GM12878 (cell line): Measurements from ENCODE around the gene CAV1. TPM values are rescaled to one million over a fixed set of nuclear protein-coding genes. Genes with fewer than 3 reads are reported as not detected.

Source experiments
- ATAC-seq: fragments of 200-7000 bp; cut with Tn5 transposase; 3 replicates; pipeline ENCODE4 v1.9.1; 2020; ENCODE audit warnings: mild to moderate bottlenecking, moderate library complexity
- BruUV-seq: library from RNA; stranded (reverse); fragments of 400-500 nt; replicated peaks from 2 replicates; lab custom pipeline; 2021; lab: Mats Ljungman, UMichigan
- CTCF ChIA-PET: fragments of 300-600 bp; sonication (Branson Sonifier 250); formaldehyde crosslinking; extraction: SDS; loops from one replicate; lab custom pipeline; 2021; ENCODE audit warnings: inconsistent platforms; lab: Yijun Ruan, JAX
- POLR2A ChIA-PET: fragments of 350-600 bp; formaldehyde crosslinking; extraction: SDS; loops from one replicate; lab custom pipeline; 2021; ENCODE audit warnings: inconsistent platforms; lab: Charles Lee
- RAD21 ChIA-PET: fragments of 300-600 bp; sonication (Branson Sonifier 250); formaldehyde crosslinking; loops from one replicate; lab custom pipeline; 2023; ENCODE audit warnings: antibody characterized with exemption; ENCODE audit not compliant: unreplicated experiment; lab: Charles Lee
- SMC1A ChIA-PET: fragments of 300-600 bp; sonication (Branson Sonifier 250); formaldehyde crosslinking; loops from one replicate; lab custom pipeline; 2023; ENCODE audit not compliant: unreplicated experiment, uncharacterized antibody; lab: Charles Lee
- DNase-seq: peaks from one replicate; pipeline ENCODE4 v3.0.0-alpha.2; 2011; ENCODE audit warnings: low read depth, low spot score
- FAIRE-seq: peaks from 3 replicates; lab custom pipeline; 2011; peaks lifted over from hg19 to GRCh38; lab: Jason Lieb, UNC
- H2AFZ ChIP-seq: 2 replicates; pipeline ENCODE4 v1.6.0; 2011; ENCODE audit warnings: low read depth, low read length, control low read depth; ENCODE audit not compliant: control insufficient read depth
- H3K27ac ChIP-seq: 2 replicates; pipeline ENCODE4 v1.5.1; 2011; ENCODE audit warnings: control low read depth; ENCODE audit not compliant: control insufficient read depth, insufficient read depth
- H3K27me3 ChIP-seq, 2 experiments: replicated peaks in 1 of 2; 2 replicates each; pipeline versions ENCODE4 v1.6.0 to v1.6.1; 2011; ENCODE audit warnings: low read length in 1 of 2; ENCODE audit not compliant: control insufficient read depth in 2 of 2, insufficient read depth in 2 of 2
- H3K36me3 ChIP-seq, 2 experiments: 2 replicates each; pipeline ENCODE4 v1.5.1; 2011; ENCODE audit warnings: low read length in 1 of 2; ENCODE audit not compliant: control insufficient read depth in 2 of 2, insufficient read depth in 2 of 2
- H3K4me1 ChIP-seq: 2 replicates; pipeline ENCODE4 v1.6.1; 2011; ENCODE audit warnings: mild to moderate bottlenecking, low read length, moderate library complexity, mixed read lengths; ENCODE audit not compliant: control insufficient read depth, insufficient read depth
- H3K4me2 ChIP-seq: 2 replicates; pipeline ENCODE4 v1.6.0; 2011; ENCODE audit warnings: control low read depth; ENCODE audit not compliant: control insufficient read depth, insufficient read depth
- H3K4me3 ChIP-seq: fragments of 200-600 bp; sonication (generic); 2 replicates; pipeline ENCODE4 v1.5.1; 2016
- H3K79me2 ChIP-seq: 2 replicates; pipeline ENCODE4 v1.6.0; 2011; ENCODE audit warnings: low read length; ENCODE audit not compliant: control insufficient read depth, insufficient read depth
- H3K9ac ChIP-seq: 2 replicates; pipeline ENCODE4 v1.8.0; 2011; ENCODE audit warnings: low read length, control low read depth, mixed read lengths; ENCODE audit not compliant: control insufficient read depth, insufficient read depth
- H3K9me3 ChIP-seq: replicated peaks from 3 replicates; pipeline ENCODE4 v1.5.1; 2011; ENCODE audit warnings: mild to moderate bottlenecking, low read length; ENCODE audit not compliant: control insufficient read depth, insufficient read depth
- H4K20me1 ChIP-seq: 2 replicates; pipeline ENCODE4 v1.6.0; 2011; ENCODE audit not compliant: control insufficient read depth, insufficient read depth
- DPF2 ChIP-seq: fragments of 450-650 bp; IDR thresholded peaks from 2 replicates; pipeline ENCODE4 v1.6.1; 2017; ENCODE audit warnings: mild to moderate bottlenecking
- FOXM1 ChIP-seq: IDR thresholded peaks from 2 replicates; pipeline ENCODE4 v1.6.1; 2012; ENCODE audit warnings: low read depth, mild to moderate bottlenecking, inconsistent platforms, low read length, moderate library complexity
- IKZF1 ChIP-seq: fragments of 450-650 bp; conservative IDR thresholded peaks from 2 replicates; pipeline ENCODE4 v1.6.1; 2017; ENCODE audit warnings: antibody characterized with exemption, mild to moderate bottlenecking
- NRF1 ChIP-seq: conservative IDR thresholded peaks from 2 replicates; pipeline ENCODE4 v1.6.1; 2011; ENCODE audit warnings: mild to moderate bottlenecking, low read depth, low read length, improper control_type of control experiment
- SMAD1 ChIP-seq: fragments of 450-650 bp; IDR thresholded peaks from 2 replicates; pipeline ENCODE4 v1.6.1; 2018; ENCODE audit warnings: mild to moderate bottlenecking, low read depth; ENCODE audit not compliant: partially characterized antibody
- SMC3 ChIP-seq: IDR thresholded peaks from 2 replicates; pipeline ENCODE4 v1.6.1; 2011; ENCODE audit warnings: low read length, improper control_type of control experiment, borderline replicate concordance
- WRNIP1 ChIP-seq: IDR thresholded peaks from 2 replicates; pipeline ENCODE4 v1.6.1; 2011; ENCODE audit warnings: low read depth, low read length, improper control_type of control experiment, borderline replicate concordance
- YY1 ChIP-seq: IDR thresholded peaks from 2 replicates; pipeline ENCODE4 v1.6.1; 2011; ENCODE audit warnings: low read depth, mild to moderate bottlenecking, low read length
- ZBED1 ChIP-seq: IDR thresholded peaks from 2 replicates; pipeline ENCODE4 v1.6.1; 2016; ENCODE audit warnings: borderline replicate concordance
- WGBS: methylation state at CpG from one replicate; pipeline ENCODE4 v1.1.6; 2016; ENCODE audit warnings: low lambda C conversion rate; ENCODE audit not compliant: insufficient replicate concordance, insufficient coverage; ENCODE audit errors: missing lambda C conversion rate; 5-methylcytosine and 5-hydroxymethylcytosine counted together
- in situ Hi-C: fragments of 300-500 bp; cut with MboI; formaldehyde crosslinking; loops from 9 replicates; pipeline ENCODE4 v1.14.3; 2018; ENCODE audit warnings: mixed read lengths
- intact Hi-C: fragments of 100-400 bp; cut with micrococcal nuclease; formaldehyde crosslinking; loops from one replicate; pipeline ENCODE4 v1.14.2; 2022; ENCODE audit not compliant: unreplicated experiment
- polyA plus RNA-seq, 11 experiments: library from polyadenylated mRNA; depleted of rRNA in 4 of 11; unstranded in 6 of 11; stranded (reverse) in 5 of 11; fragments of >200 nt; fragmentation: Nextera tagmentation in 4 of 11; fragmentation: Illumina TruSeq in 1 of 11; extraction: Ambion mirVana in 4 of 11; extraction: Trizol in 1 of 11; gene quantifications; 1 replicate in 1 of 11; 2 replicates in 10 of 11; pipeline versions ENCODE4 v1.2.1 to v1.2.3, GENCODE V29; 2011 to 2016; ENCODE audit warnings: inconsistent platforms in 2 of 11, missing spikeins in 2 of 11, low read depth in 1 of 11
- total RNA-seq, 4 experiments: library from RNA; depleted of rRNA in 3 of 4; stranded (reverse); fragments of >200 nt in 3 of 4; fragmentation: Illumina TruSeq in 1 of 4; extraction: Trizol in 1 of 4; gene quantifications; 2 replicates each; pipeline versions ENCODE4 v1.2.1 to v1.2.3, GENCODE V29; 2013 to 2021
- TF ChIP-seq, protein P1 (sequence below): IDR thresholded peaks from 2 replicates; pipeline ENCODE4 v1.6.1; 2012; ENCODE audit warnings: low read length, inconsistent platforms
- TF ChIP-seq, protein P2 (sequence below): fragments of 450-650 bp; IDR thresholded peaks from 2 replicates; pipeline ENCODE4 v1.6.1; 2017; ENCODE audit warnings: antibody characterized with exemption, mild to moderate bottlenecking, moderate library complexity

Gene CAV1
- total and polyA plus RNA-seq, 10 of the 15 experiments (the other 5 are each of a cell fraction or from before 2014, with no cell fraction given), result 0.45 to 26.5 (median 2.0) TPM

DNA sequence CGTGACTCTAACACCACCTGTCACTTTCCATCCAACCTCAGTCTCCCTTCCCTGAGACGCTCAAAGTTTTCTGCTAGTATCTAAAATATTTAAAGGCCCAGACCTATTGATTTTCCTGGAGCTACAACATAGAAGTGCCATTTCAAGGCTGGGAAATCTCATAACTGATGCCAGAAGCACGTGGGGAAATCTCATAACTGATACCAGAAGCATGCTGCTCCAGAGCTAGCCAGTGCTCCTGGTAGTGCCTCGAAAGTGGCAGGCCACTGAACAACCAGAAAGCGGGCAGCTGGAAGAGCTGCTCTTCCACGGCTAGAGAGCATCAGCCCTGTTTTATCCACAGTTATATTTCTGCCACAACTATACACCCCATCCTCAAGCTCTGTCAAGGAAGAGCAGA, 72.5 kb downstream of the CAV1 start:
- peaks cover under 1 to 5% of the 10 kb centered on the region in 2 experiments; a peak in 3 of 4 replicates for H3K27me3 ChIP-seq
- H3K9ac ChIP-seq, result no peak overlapping the region
- no peak overlapping the region for H3K4me3 ChIP-seq
- SMC1A ChIA-PET, result interaction anchor here (0.8 kb wide), 1 partner anchor 27 kb away, joined by 3 read pairs; no protein-coding TSS in a partner anchor
- H2AFZ ChIP-seq, result no peak overlapping the region
- no peak overlapping the region for H3K4me2 ChIP-seq
- intact Hi-C loops (no loop called here), in situ Hi-C loops (loop anchor here (5.0 to 10.0 kb wide), 2 partner anchors 215 to 423 kb away; no protein-coding TSS in a partner anchor)
- TF ChIP-seq FOXM1, result no peak
- TF ChIP-seq IKZF1, result no peak
- no peak for TF ChIP-seq SMAD1
- no peak for TF ChIP-seq DPF2
- TF ChIP-seq, protein P1, sequence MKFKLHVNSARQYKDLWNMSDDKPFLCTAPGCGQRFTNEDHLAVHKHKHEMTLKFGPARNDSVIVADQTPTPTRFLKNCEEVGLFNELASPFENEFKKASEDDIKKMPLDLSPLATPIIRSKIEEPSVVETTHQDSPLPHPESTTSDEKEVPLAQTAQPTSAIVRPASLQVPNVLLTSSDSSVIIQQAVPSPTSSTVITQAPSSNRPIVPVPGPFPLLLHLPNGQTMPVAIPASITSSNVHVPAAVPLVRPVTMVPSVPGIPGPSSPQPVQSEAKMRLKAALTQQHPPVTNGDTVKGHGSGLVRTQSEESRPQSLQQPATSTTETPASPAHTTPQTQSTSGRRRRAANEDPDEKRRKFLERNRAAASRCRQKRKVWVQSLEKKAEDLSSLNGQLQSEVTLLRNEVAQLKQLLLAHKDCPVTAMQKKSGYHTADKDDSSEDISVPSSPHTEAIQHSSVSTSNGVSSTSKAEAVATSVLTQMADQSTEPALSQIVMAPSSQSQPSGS, result no peak
- no peaks in the 10 kb centered on the region for H4K20me1 ChIP-seq
- FAIRE-seq (no peak), ATAC-seq (no peak), DNase-seq (no peak)
- CTCF ChIA-PET, result interaction anchor here (0.8 to 1.6 kb wide), 4 partner anchors 26 to 206 kb away, joined by 3 read pairs; no protein-coding TSS in a partner anchor
- POLR2A ChIA-PET, result no interaction called here
- H3K36me3 ChIP-seq, result no peaks in the 10 kb centered on the region
- no peaks in the 10 kb centered on the region for H3K4me1 ChIP-seq
- no peaks in the 10 kb centered on the region for H3K9me3 ChIP-seq
- no TSS peak for BruUV-seq
- RAD21 ChIA-PET, result no interaction called here
- 37% methylated on average over 6 of the region's 6 CpGs for WGBS
- H3K79me2 ChIP-seq, result no peaks in the 10 kb centered on the region
- no peak overlapping the region for H3K27ac ChIP-seq

DNA sequence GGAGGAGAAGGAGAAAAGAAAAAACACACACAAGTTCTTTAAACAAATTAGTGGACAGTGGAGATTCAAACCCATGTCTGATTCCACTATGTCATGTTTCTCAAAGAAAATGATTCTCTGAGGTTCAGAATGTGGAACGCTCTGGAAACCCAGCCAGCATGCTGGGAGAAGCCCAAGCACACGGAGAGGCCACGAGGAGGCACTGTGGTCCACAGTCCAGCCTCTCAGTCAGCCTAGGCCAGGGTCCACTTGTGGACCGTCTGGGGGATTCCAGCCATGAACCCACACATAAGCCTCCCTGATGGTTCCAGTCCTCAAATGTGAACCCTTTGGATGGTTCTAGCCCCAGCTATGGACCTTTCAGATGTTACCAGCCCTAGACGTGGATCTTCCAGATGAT, 73.4 kb downstream of the CAV1 start:
- no peak overlapping the region for H3K4me3 ChIP-seq
- no peak overlapping the region for H2AFZ ChIP-seq
- H3K27me3 ChIP-seq, result peaks cover 0 to 5% of the 10 kb centered on the region in 2 experiments; a peak in 1 of 4 replicates
- no peak overlapping the region for H3K4me2 ChIP-seq
- in situ Hi-C loops (loop anchor here (5.0 to 10.0 kb wide), 2 partner anchors 214 to 423 kb away; no protein-coding TSS in a partner anchor), intact Hi-C loops (no loop called here)
- H3K27ac ChIP-seq, result no peak overlapping the region
- no peaks in the 10 kb centered on the region for H4K20me1 ChIP-seq
- no peak overlapping the region for H3K9ac ChIP-seq
- no TSS peak for BruUV-seq
- FAIRE-seq, result no peak
- ChIA-PET CTCF (interaction anchor here (0.9 to 1.0 kb wide), 2 partner anchors 51 to 206 kb away, joined by 3 read pairs; no protein-coding TSS in a partner anchor), POLR2A (no interaction called here), SMC1A (no interaction called here), RAD21 (no interaction called here)
- no peaks in the 10 kb centered on the region for H3K4me1 ChIP-seq
- ATAC-seq, result peak; percentile 76
- H3K36me3 ChIP-seq, result no peaks in the 10 kb centered on the region
- H3K9me3 ChIP-seq, result no peaks in the 10 kb centered on the region
- WGBS, result 56% methylated on average over 5 of the region's 5 CpGs
- H3K79me2 ChIP-seq, result no peaks in the 10 kb centered on the region
- no peak for DNase-seq
- TF ChIP-seq YY1 (no peak), IKZF1 (no peak), SMC3 (peak; percentile 35; the same call in 1 of the 2 replicates), ZBED1 (no peak), NRF1 (no peak), WRNIP1 (no peak)
- TF ChIP-seq, protein P2, sequence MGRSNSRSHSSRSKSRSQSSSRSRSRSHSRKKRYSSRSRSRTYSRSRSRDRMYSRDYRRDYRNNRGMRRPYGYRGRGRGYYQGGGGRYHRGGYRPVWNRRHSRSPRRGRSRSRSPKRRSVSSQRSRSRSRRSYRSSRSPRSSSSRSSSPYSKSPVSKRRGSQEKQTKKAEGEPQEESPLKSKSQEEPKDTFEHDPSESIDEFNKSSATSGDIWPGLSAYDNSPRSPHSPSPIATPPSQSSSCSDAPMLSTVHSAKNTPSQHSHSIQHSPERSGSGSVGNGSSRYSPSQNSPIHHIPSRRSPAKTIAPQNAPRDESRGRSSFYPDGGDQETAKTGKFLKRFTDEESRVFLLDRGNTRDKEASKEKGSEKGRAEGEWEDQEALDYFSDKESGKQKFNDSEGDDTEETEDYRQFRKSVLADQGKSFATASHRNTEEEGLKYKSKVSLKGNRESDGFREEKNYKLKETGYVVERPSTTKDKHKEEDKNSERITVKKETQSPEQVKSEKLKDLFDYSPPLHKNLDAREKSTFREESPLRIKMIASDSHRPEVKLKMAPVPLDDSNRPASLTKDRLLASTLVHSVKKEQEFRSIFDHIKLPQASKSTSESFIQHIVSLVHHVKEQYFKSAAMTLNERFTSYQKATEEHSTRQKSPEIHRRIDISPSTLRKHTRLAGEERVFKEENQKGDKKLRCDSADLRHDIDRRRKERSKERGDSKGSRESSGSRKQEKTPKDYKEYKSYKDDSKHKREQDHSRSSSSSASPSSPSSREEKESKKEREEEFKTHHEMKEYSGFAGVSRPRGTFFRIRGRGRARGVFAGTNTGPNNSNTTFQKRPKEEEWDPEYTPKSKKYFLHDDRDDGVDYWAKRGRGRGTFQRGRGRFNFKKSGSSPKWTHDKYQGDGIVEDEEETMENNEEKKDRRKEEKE, result no peak
